Sigmoid colon (tissue), 7 donors: ENCODE measurements around the gene S100A14. TPM values are rescaled to one million over a fixed set of nuclear protein-coding genes. Genes with fewer than 3 reads are reported as not detected.
"Not testable (repeated sequence)": the region's sequence is repeated elsewhere in the genome, so short reads cannot be mapped to it uniquely, and the experiment has no call there.

Experiments used
- DNase-seq: peaks from one replicate; pipeline ENCODE4 v3.0.0-alpha.2; 2019
- H3K27ac ChIP-seq, 4 donors: fragments of 200-600 bp; sonication (generic); one replicate each; pipeline ENCODE4 v1.5.1; 2016 to 2019; ENCODE audit warnings: mild to moderate bottlenecking in 1 of 4
- H3K27me3 ChIP-seq, 3 donors: fragments of 200-600 bp; sonication (generic); one replicate each; pipeline ENCODE4 v1.5.1; 2019; ENCODE audit warnings: mild to moderate bottlenecking in 1 of 3
- H3K36me3 ChIP-seq, 4 donors: fragments of 200-600 bp; sonication (generic); one replicate each; pipeline ENCODE4 v1.5.1; 2016 to 2019
- H3K4me1 ChIP-seq, 4 donors: fragments of 200-600 bp; sonication (generic); one replicate each; pipeline ENCODE4 v1.5.1; 2017 to 2019
- H3K4me3 ChIP-seq, 4 donors: fragments of 200-600 bp; sonication (generic); one replicate each; pipeline ENCODE4 v1.5.1; 2017 to 2019; ENCODE audit warnings: mild to moderate bottlenecking in 2 of 4, moderate library complexity in 1 of 4
- H3K9me3 ChIP-seq, 4 donors: fragments of 200-600 bp in 3 of 4; sonication (generic) in 3 of 4; one replicate each; pipeline versions ENCODE4 v1.5.1 to v1.6.1; 2013 to 2019
- CTCF ChIP-seq, 4 experiments: fragments of 450-650 bp in 3 of 4; fragments of 200-600 bp in 1 of 4; IDR thresholded peaks; one replicate each; pipeline ENCODE4 v1.5.1; 2016 to 2019; ENCODE audit warnings: antibody characterized with exemption in 4 of 4, mild to moderate bottlenecking in 3 of 4, moderate library complexity in 2 of 4
- EP300 ChIP-seq, 4 donors: sonication (generic); formaldehyde crosslinking; IDR thresholded peaks; one replicate each; pipeline ENCODE4 v1.6.1; 2017; ENCODE audit warnings: antibody characterized with exemption in 4 of 4
- POLR2A ChIP-seq, 2 donors: fragments of 450-650 bp; IDR thresholded peaks; one replicate each; pipeline ENCODE4 v1.6.1; 2016; ENCODE audit warnings: antibody characterized with exemption in 2 of 2, mild to moderate bottlenecking in 2 of 2, moderate library complexity in 2 of 2
- POLR2AphosphoS5 ChIP-seq, 4 donors: sonication (generic); formaldehyde crosslinking; IDR thresholded peaks; one replicate each; pipeline ENCODE4 v1.6.1; 2017; ENCODE audit warnings: antibody characterized with exemption in 4 of 4
- WGBS, 2 donors: extraction: QIAGEN DNeasy Blood & Tissue Kit; methylation state at CpG; one replicate each; pipeline ENCODE4 v1.1.7; 2013; 5-methylcytosine and 5-hydroxymethylcytosine counted together
- intact Hi-C: fragments of 100-400 bp; cut with DNase I; formaldehyde crosslinking; loops from one replicate; pipeline ENCODE4 v1.15.1; 2023
- polyA plus RNA-seq, 3 donors: library from polyadenylated mRNA; stranded (reverse); fragments of 200-250 nt; gene quantifications; one replicate each; pipeline ENCODE4 v1.2.3, GENCODE V29; 2013
- total RNA-seq, 4 donors: library from RNA; depleted of rRNA; stranded (reverse); fragments of >200 nt; gene quantifications; one replicate each; pipeline ENCODE4 v1.1.0, GENCODE V29; 2016
- donor health status: healthy with polysubstance abuse.
- donor health status: Bipolar disorder and iron deficiency.
- donor health status: healthy.

S100A14 gene
- total and polyA plus RNA-seq, 7 donors, result 0.82 to 1,144 (median 789) TPM; not detected in 2

DNA sequence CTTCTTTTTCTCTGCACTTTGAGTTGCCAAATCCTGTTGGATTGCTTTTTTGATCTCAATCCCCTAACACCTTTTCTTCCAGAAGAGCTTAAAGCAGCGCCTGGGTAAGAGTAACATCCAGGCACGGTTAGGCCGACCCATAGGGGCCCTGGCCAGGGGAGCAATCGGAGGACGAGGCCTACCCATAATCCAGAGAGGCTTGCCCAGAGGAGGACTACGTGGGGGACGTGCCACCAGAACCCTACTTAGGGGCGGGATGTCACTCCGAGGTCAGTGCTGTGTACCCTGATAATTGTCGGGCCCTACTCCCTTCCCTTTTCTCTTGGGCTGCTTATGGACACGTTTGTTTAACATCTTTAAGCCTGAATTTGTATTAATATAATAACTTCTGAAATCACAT, 26.0 kb upstream of the S100A14 start:
- no peak overlapping the region for H3K27ac ChIP-seq
- peaks cover 0 to 27% (median 14%) of the 10 kb centered on the region in 4 donors for H3K4me1 ChIP-seq
- no peak overlapping the region for H3K4me3 ChIP-seq
- no peaks in the 10 kb centered on the region for H3K9me3 ChIP-seq
- H3K27me3 ChIP-seq, result no peaks in the 10 kb centered on the region
- TF ChIP-seq POLR2AphosphoS5 (IDR thresholded peaks at IDR 0.05) (no peak), CTCF (IDR thresholded peaks at IDR 0.05) (no peak), EP300 (IDR thresholded peaks at IDR 0.05) (no peak)
- intact Hi-C loops, result no loop called here
- 90 to 91% methylated on average over 11 of the region's 11 CpGs for WGBS, 2 donors
- H3K36me3 ChIP-seq, result peaks cover 44 to 100% (median 72%) of the 10 kb centered on the region in 4 donors
- DNase-seq, result no peak

- Histone ChIP-seq H3K27me3 (no peaks in the 10 kb centered on the region), H3K27ac (no peak overlapping the region), H3K4me3 (no peak overlapping the region), H3K4me1 (peaks cover 0 to 40% (median 22%) of the 10 kb centered on the region in 4 donors), H3K36me3 (peaks cover 50 to 100% (median 74%) of the 10 kb centered on the region in 4 donors), H3K9me3 (no peaks in the 10 kb centered on the region)
- 75 to 79% methylated on average over 6 of the region's 6 CpGs for WGBS, 2 donors
- intact Hi-C loops, result no loop called here
- DNase-seq, result no peak
- TF ChIP-seq POLR2AphosphoS5 (IDR thresholded peaks at IDR 0.05) (no peak), POLR2A (IDR thresholded peaks at IDR 0.05) (no peak), EP300 (IDR thresholded peaks at IDR 0.05) (no peak), CTCF (IDR thresholded peaks at IDR 0.05) (no peak)
Measured at GRCh38 chr1:153640861-153641260, 24.7 kb upstream of the S100A14 start.

GRCh38 chr1:153640213-153640612, 24.1 kb upstream of the S100A14 start:
- H3K27me3 ChIP-seq, DNase-seq, H3K4me3 ChIP-seq, H3K27ac ChIP-seq, H3K9me3 ChIP-seq, intact Hi-C loops: not testable (repeated sequence)
- 97% methylated on average over 5 of the region's 5 CpGs for WGBS, 2 donors
- Histone ChIP-seq H3K4me1 (peaks cover 0 to 46% (median 29%) of the 10 kb centered on the region in 4 donors), H3K36me3 (peaks cover 44 to 95% (median 68%) of the 10 kb centered on the region in 4 donors)

DNA sequence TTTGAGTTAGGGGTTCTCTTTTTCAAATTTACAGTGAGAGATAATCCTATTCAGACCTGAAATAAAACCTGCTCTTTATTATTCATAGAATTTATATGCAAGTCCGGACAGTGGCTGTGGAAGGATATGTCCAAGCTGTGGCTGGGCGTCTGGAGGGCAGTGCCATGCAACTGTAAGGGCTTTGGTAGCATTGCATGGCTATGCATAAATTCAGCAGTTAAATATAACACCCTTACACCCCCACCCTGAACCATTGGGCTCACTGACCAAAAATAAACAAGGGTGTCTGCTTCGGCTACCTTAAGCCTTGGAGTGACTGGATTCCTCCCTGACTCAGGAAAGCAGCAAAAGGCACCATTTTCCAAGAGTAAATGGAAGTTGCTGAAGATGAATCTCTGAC, 23.2 kb upstream of the S100A14 start:
- 86 to 87% methylated on average over 3 of the region's 3 CpGs for WGBS, 2 donors
- Histone ChIP-seq H3K27me3 (no peaks in the 10 kb centered on the region), H3K9me3 (no peaks in the 10 kb centered on the region), H3K4me3 (no peak overlapping the region), H3K27ac (no peak overlapping the region), H3K4me1 (peaks cover 0 to 50% (median 34%) of the 10 kb centered on the region in 4 donors), H3K36me3 (peaks cover 42 to 86% (median 61%) of the 10 kb centered on the region in 4 donors)
- intact Hi-C loops, result no loop called here
- TF ChIP-seq EP300 (IDR thresholded peaks at IDR 0.05) (no peak), CTCF (IDR thresholded peaks at IDR 0.05) (no peak), POLR2AphosphoS5 (IDR thresholded peaks at IDR 0.05) (no peak), POLR2A (IDR thresholded peaks at IDR 0.05) (no peak)
- DNase-seq, result no peak

DNA sequence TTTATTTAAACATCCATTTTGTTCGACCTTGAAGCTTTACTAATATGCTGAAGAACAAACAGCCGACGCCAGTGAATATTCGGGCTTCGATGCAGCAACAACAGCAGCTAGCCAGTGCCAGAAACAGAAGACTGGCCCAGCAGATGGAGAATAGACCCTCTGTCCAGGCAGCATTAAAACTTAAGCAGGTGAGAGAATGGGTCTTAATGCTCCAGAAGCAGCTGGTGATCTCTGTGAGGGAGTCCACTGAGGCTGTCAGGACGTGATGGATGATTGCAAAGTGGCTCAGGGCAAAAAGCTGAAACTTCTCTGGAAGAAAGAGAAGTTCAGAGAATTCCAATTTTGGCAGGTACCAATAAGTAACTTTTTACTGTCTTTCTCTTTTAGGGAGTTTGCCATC, 22.1 kb upstream of the S100A14 start:
- H3K27ac ChIP-seq, result no peak overlapping the region
- no peak overlapping the region for H3K4me3 ChIP-seq
- TF ChIP-seq POLR2AphosphoS5 (IDR thresholded peaks at IDR 0.05) (no peak), CTCF (IDR thresholded peaks at IDR 0.05) (no peak), EP300 (IDR thresholded peaks at IDR 0.05) (no peak), POLR2A (IDR thresholded peaks at IDR 0.05) (no peak)
- intact Hi-C loops, result no loop called here
- no peaks in the 10 kb centered on the region for H3K27me3 ChIP-seq
- peaks cover 0 to 43% (median 30%) of the 10 kb centered on the region in 4 donors for H3K4me1 ChIP-seq
- DNase-seq, result no peak
- no peaks in the 10 kb centered on the region for H3K9me3 ChIP-seq
- H3K36me3 ChIP-seq, result peaks cover 41 to 76% (median 55%) of the 10 kb centered on the region in 4 donors
- 50 to 79% methylated on average over 6 of the region's 6 CpGs for WGBS, 2 donors
